ENCODE results near the gene FRRS1. TPM values are rescaled to one million over a fixed set of nuclear protein-coding genes. Genes with fewer than 3 reads are reported as not detected.

The FRRS1 gene
- total and polyA plus RNA-seq, 12 donors: 0.81 to 26.8 (median 16.5) TPM

DNA sequence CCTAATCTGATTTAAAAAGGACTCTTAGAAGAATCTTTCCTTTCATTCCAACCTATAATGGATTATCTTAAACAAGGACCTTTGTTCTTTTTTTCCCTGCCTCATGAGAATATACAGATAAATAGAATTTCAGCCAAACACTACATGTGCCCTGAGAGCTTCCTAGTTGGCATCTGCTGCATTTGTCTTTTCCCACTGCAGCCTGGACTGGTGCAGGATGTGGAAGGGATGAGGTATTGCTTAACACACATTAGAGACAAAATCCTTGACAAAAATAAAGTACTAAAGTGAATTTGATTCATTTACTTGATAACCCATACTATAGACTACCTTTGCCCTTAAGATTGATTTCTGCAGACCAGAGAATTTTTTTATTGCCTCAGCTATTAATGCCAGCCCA lies 61.0 kb downstream of the FRRS1 start:
- Histone ChIP-seq H3K27me3 (no peaks in the 10 kb centered on the region), H3K9me3 (replicated peaks in 1 of 3) (no peaks in the 10 kb centered on the region), H3K27ac (no peak overlapping the region), H3K4me1 (replicated peaks in 1 of 2) (peaks cover 0 to 22% of the 10 kb centered on the region in 2 donors), H3K4me3 (no peak overlapping the region), H3K36me3 (replicated peaks in 1 of 2) (no peaks in the 10 kb centered on the region)
- DNase-seq: no peak
- intact Hi-C loops (cut with DNase I): loop anchor here in 1 of 2 donors (10.0 kb wide), 2 partner anchors 221 to 531 kb away; no protein-coding TSS in a partner anchor
- TF ChIP-seq POLR2A (IDR thresholded peaks at IDR 0.05): no peak
- TF ChIP-seq, protein P1, sequence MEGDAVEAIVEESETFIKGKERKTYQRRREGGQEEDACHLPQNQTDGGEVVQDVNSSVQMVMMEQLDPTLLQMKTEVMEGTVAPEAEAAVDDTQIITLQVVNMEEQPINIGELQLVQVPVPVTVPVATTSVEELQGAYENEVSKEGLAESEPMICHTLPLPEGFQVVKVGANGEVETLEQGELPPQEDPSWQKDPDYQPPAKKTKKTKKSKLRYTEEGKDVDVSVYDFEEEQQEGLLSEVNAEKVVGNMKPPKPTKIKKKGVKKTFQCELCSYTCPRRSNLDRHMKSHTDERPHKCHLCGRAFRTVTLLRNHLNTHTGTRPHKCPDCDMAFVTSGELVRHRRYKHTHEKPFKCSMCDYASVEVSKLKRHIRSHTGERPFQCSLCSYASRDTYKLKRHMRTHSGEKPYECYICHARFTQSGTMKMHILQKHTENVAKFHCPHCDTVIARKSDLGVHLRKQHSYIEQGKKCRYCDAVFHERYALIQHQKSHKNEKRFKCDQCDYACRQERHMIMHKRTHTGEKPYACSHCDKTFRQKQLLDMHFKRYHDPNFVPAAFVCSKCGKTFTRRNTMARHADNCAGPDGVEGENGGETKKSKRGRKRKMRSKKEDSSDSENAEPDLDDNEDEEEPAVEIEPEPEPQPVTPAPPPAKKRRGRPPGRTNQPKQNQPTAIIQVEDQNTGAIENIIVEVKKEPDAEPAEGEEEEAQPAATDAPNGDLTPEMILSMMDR (IDR thresholded peaks at IDR 0.05): no peak

DNA sequence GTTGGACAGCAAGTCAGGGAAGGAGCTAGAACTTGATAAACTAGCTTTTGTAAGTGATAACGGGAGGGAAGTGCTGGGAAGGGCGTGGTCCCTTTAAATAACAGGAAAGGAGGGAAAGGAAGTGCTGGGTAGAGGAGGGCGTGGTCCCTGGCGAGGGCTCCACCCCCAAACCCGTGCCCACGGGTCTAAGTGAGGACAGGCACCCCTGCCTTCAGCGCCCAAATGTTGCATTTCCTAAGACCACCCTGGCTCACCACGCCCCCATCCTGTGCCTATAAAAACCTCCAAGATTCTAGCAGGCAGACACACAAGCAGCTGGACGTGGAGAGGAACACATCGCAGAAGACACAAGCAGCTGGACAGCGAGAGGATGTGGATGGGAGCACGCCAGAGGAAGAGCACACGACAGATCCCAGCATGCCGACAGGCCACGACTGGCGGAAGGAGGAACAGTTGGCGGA lies 62.0 kb downstream of the FRRS1 start:
- TF ChIP-seq, protein P1 (IDR thresholded peaks at IDR 0.05): no peak
- TF ChIP-seq POLR2A (IDR thresholded peaks at IDR 0.05): no peak
- DNase-seq: no peak
- 80 to 85% (median 83%) methylated on average over 14 to 17 of the region's 17 CpGs for WGBS, 4 donors
- H3K27ac ChIP-seq: no peak overlapping the region
- no peaks in the 10 kb centered on the region for H3K36me3 ChIP-seq (replicated peaks in 1 of 2)
- H3K4me3 ChIP-seq: no peak overlapping the region
- H3K4me1 ChIP-seq (replicated peaks in 1 of 2): peaks cover 0 to 22% of the 10 kb centered on the region in 2 donors
- H3K9me3 ChIP-seq (replicated peaks in 1 of 3): no peaks in the 10 kb centered on the region
- no peaks in the 10 kb centered on the region for H3K27me3 ChIP-seq
- intact Hi-C loops (cut with DNase I): loop anchor here in 1 of 2 donors (10.0 kb wide), 2 partner anchors 220 to 530 kb away; no protein-coding TSS in a partner anchor

DNA sequence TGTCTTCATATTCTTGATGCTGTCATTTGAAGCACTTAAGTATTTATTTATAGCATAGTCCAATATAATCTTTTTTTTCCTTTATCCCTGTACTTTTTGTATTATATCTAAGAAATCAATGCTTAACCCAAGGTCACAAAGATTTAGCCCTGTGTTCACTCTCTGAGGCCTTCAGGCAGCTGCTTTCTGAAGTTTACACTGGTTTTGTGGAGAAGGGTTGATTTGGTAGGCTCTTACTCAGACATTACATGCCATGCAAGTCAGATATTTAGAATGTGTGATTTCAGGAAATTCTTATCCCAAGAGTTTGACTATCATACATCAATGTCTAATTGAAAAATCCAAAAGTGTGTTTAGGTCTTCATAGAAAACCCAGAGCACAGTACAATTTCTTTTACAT lies 64.2 kb downstream of the FRRS1 start:
- Histone ChIP-seq H3K9me3 (replicated peaks in 1 of 3) (no peaks in the 10 kb centered on the region), H3K27me3 (no peaks in the 10 kb centered on the region), H3K4me1 (replicated peaks in 1 of 2) (peaks cover 0 to 5% of the 10 kb centered on the region in 2 donors), H3K27ac (no peak overlapping the region), H3K4me3 (no peak overlapping the region), H3K36me3 (replicated peaks in 1 of 2) (no peaks in the 10 kb centered on the region)
- intact Hi-C loops (cut with DNase I): loop anchor here in 1 of 2 donors (10.0 kb wide), 2 partner anchors 217 to 527 kb away; no protein-coding TSS in a partner anchor
- DNase-seq: no peak
- TF ChIP-seq POLR2A (IDR thresholded peaks at IDR 0.05): no peak
- TF ChIP-seq, protein P1 (IDR thresholded peaks at IDR 0.05): no peak

DNA sequence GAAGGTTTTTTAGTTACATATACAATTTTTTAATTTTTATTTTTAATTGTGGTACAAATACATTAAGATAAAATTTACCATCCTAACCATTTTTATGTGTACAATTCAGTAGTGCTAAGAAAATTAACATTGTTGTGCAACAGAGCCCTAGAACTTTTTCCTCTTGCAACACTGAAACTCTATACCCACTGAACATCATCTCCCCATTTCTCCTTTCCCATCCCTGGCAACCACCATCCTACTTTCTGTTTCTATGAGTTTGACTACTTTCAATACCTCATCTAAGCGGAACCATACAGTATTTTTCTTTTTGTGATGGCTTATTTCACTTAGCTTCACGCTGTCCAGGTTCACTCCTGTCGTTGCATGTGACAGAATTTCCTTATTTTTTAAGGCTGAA lies 66.4 kb downstream of the FRRS1 start:
- no peak for DNase-seq
- no peaks in the 10 kb centered on the region for H3K27me3 ChIP-seq
- H3K4me1 ChIP-seq (replicated peaks in 1 of 2): no peaks in the 10 kb centered on the region
- no peak overlapping the region for H3K27ac ChIP-seq
- no peak overlapping the region for H3K4me3 ChIP-seq
- H3K9me3 ChIP-seq (replicated peaks in 1 of 3): no peaks in the 10 kb centered on the region
- WGBS, 4 donors: 77 to 81% (median 80%) methylated on average over 3 of the region's 3 CpGs
- TF ChIP-seq, protein P1 (IDR thresholded peaks at IDR 0.05): no peak
- no peak for TF ChIP-seq POLR2A (IDR thresholded peaks at IDR 0.05)
- intact Hi-C loops (cut with DNase I): loop anchor here in 1 of 2 donors (10.0 kb wide), 2 partner anchors 215 to 525 kb away; no protein-coding TSS in a partner anchor
- H3K36me3 ChIP-seq (replicated peaks in 1 of 2): no peaks in the 10 kb centered on the region

All from adrenal gland (tissue), 12 donors.